ENCODE results near the gene SMYD2.

DNA sequence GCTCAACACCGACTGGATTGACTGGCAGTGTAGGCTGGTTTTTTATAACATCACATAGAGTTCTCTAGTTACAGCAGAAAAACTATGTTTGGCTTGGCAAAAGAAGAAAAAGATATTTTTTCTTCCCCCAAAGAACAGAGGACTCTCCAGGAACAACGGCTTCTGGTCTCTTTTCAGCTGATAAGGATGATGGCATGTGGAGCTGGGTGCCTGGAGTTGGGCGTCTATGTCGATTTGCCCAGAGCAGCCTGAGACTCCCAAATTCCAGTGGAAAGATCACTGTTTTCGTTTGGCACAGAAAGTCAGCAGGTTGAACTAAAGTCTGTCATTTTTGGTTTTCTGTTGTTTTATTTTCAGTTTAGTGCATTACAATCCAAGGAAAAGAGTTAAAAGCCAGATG, 91.1 kb downstream of the SMYD2 start:
- TF ChIP-seq, protein P1, sequence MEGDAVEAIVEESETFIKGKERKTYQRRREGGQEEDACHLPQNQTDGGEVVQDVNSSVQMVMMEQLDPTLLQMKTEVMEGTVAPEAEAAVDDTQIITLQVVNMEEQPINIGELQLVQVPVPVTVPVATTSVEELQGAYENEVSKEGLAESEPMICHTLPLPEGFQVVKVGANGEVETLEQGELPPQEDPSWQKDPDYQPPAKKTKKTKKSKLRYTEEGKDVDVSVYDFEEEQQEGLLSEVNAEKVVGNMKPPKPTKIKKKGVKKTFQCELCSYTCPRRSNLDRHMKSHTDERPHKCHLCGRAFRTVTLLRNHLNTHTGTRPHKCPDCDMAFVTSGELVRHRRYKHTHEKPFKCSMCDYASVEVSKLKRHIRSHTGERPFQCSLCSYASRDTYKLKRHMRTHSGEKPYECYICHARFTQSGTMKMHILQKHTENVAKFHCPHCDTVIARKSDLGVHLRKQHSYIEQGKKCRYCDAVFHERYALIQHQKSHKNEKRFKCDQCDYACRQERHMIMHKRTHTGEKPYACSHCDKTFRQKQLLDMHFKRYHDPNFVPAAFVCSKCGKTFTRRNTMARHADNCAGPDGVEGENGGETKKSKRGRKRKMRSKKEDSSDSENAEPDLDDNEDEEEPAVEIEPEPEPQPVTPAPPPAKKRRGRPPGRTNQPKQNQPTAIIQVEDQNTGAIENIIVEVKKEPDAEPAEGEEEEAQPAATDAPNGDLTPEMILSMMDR (IDR thresholded peaks at IDR 0.05) = no peak
- TF ChIP-seq POLR2A (IDR thresholded peaks at IDR 0.05) = no peak
- TF ChIP-seq POLR2AphosphoS5 (IDR thresholded peaks at IDR 0.05; ENCODE audit: insufficient read depth in 1 of 2, low read depth in 1 of 2) = no peak
